Mesendoderm (in vitro differentiated cells): ENCODE results near the gene SLC38A8.

Experiments used
- DNase-seq: peaks from one replicate; pipeline ENCODE4 v3.0.0; 2013
- H2AK5ac ChIP-seq: 2 replicates; pipeline ENCODE4 v1.6.1; 2013; ENCODE audit warnings: low read length, inconsistent platforms
- H2BK120ac ChIP-seq: 2 replicates; pipeline ENCODE4 v1.6.1; 2013; ENCODE audit warnings: low read depth, mild to moderate bottlenecking, low read length, moderate library complexity, mixed read lengths
- H2BK15ac ChIP-seq: replicated peaks from 2 replicates; pipeline ENCODE4 v1.6.1; 2013; ENCODE audit warnings: low read depth, mild to moderate bottlenecking, moderate library complexity
- H2BK5ac ChIP-seq: 2 replicates; pipeline ENCODE4 v1.6.1; 2013; ENCODE audit warnings: low read length, inconsistent platforms
- H3K18ac ChIP-seq: 2 replicates; pipeline ENCODE4 v1.6.1; 2013; ENCODE audit warnings: mild to moderate bottlenecking, low read length, mixed read lengths
- H3K23ac ChIP-seq: one replicate; pipeline ENCODE4 v1.6.1; 2013; ENCODE audit warnings: low read length
- H3K27ac ChIP-seq: 2 replicates; pipeline ENCODE4 v1.5.1; 2013; ENCODE audit warnings: low read depth, mild to moderate bottlenecking, inconsistent platforms, low read length, moderate library complexity
- H3K27me3 ChIP-seq: 2 replicates; pipeline ENCODE4 v1.6.1; 2013; ENCODE audit warnings: low read length, control low read depth, mild to moderate bottlenecking, inconsistent platforms; ENCODE audit not compliant: insufficient read depth, poor library complexity
- H3K36me3 ChIP-seq: 2 replicates; pipeline ENCODE4 v1.6.1; 2013; ENCODE audit warnings: low read length, inconsistent platforms; ENCODE audit not compliant: control insufficient read depth, insufficient read depth
- H3K4ac ChIP-seq: one replicate; pipeline ENCODE4 v1.6.1; 2013; ENCODE audit warnings: low read depth, mild to moderate bottlenecking, low read length, moderate library complexity
- H3K4me1 ChIP-seq: 2 replicates; pipeline ENCODE4 v1.6.1; 2013; ENCODE audit warnings: low read depth, low read length, inconsistent platforms; ENCODE audit not compliant: control insufficient read depth
- H3K4me2 ChIP-seq: 2 replicates; pipeline ENCODE4 v1.6.1; 2013; ENCODE audit warnings: low read length
- H3K4me3 ChIP-seq: 2 replicates; pipeline ENCODE4 v1.5.1; 2013; ENCODE audit warnings: mild to moderate bottlenecking, low read length
- H3K56ac ChIP-seq: one replicate; pipeline ENCODE4 v1.6.1; 2013; ENCODE audit warnings: low read length
- H3K79me1 ChIP-seq: 2 replicates; pipeline ENCODE4 v1.6.1; 2013; ENCODE audit warnings: low read length, inconsistent platforms
- H3K79me2 ChIP-seq: 2 replicates; pipeline ENCODE4 v1.6.1; 2013; ENCODE audit warnings: mild to moderate bottlenecking, low read length; ENCODE audit not compliant: control insufficient read depth, insufficient read depth
- H3K9ac ChIP-seq: 2 replicates; pipeline ENCODE4 v1.6.1; 2013; ENCODE audit warnings: low read length, inconsistent platforms
- H4K5ac ChIP-seq: one replicate; pipeline ENCODE4 v1.6.1; 2013; ENCODE audit warnings: low read length
- H4K8ac ChIP-seq: one replicate; pipeline ENCODE4 v1.6.1; 2013; ENCODE audit warnings: low read depth, mild to moderate bottlenecking, control low read depth, low read length, moderate library complexity
- WGBS: extraction: QIAGEN DNeasy Blood & Tissue Kit; methylation state at CpG from one replicate; pipeline ENCODE4 v1.1.7; 2013; ENCODE audit warnings: low lambda C conversion rate, missing lambda C conversion rate; ENCODE audit not compliant: insufficient coverage; ENCODE audit errors: extremely low coverage; 5-methylcytosine and 5-hydroxymethylcytosine counted together

Gene SLC38A8

DNA sequence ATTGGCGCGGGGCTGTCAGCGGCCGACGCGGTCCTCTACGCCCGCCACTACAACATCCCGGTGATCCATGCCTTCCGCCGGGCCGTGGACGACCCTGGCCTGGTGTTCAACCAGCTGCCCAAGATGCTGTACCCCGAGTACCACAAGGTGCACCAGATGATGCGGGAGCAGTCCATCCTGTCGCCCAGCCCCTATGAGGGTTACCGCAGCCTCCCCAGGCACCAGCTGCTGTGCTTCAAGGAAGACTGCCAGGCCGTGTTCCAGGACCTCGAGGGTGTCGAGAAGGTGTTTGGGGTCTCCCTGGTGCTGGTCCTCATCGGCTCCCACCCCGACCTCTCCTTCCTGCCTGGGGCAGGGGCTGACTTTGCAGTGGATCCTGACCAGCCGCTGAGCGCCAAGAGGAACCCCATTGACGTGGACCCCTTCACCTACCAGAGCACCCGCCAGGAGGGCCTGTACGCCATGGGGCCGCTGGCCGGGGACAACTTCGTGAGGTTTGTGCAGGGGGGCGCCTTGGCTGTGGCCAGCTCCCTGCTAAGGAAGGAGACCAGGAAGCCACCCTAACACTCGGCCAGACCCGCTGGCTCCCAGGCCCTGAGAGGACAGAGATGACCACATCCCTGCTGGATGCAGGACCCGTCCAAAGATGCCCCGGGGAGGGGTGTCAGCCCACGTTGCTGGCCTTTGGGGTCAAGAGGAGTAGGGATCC is 77.0 kb downstream of the SLC38A8 start:
- DNase-seq: no peak
- H3K27ac ChIP-seq: no peak overlapping the region

DNA sequence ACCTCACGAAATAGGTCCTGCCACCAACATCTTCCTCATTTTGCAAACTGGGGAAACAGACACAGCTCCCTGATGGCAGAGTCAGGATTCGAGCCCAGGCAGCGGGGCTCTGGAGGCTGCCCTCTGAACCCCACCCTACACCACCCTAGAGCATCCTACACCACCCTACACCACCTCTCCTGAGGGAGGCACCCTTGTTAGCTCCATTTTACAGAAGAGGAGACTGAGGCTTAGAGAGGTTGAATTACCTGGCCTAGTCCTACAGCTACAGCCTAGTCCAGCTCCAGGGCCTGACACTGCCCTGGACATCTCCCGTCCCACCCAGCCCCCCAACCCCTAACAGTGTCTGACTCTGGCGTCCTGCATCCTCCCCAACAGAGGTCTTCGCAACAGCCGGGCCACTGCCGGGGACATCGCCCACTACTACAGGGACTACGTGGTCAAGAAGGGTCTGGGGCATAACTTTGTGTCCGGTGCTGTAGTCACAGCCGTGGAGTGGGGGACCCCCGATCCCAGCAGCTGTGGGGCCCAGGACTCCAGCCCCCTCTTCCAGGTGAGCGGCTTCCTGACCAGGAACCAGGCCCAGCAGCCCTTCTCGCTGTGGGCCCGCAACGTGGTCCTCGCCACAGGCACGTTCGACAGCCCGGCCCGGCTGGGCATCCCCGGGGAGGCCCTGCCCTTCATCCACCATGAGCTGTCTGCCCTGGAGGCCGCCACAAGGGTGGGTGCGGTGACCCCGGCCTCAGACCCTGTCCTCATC is 77.7 kb downstream of the SLC38A8 start:
- Histone ChIP-seq H3K79me2 (no peaks in the 10 kb centered on the region), H3K9ac (no peak overlapping the region), H3K18ac (no peak overlapping the region), H2BK15ac (no peak overlapping the region), H3K4ac (no peak overlapping the region), H2BK5ac (no peak overlapping the region), H3K56ac (no peak overlapping the region), H4K5ac (no peak overlapping the region), H3K27ac (no peak overlapping the region), H2AK5ac (no peak overlapping the region), H3K4me3 (no peak overlapping the region), H3K4me1 (no peaks in the 10 kb centered on the region), H2BK120ac (no peak overlapping the region), H4K8ac (no peak overlapping the region), H3K27me3 (peaks cover 3% of the 10 kb centered on the region), H3K4me2 (no peak overlapping the region), H3K79me1 (no peaks in the 10 kb centered on the region), H3K23ac (no peak overlapping the region), H3K36me3 (no peaks in the 10 kb centered on the region)
- WGBS: no CpG with 5 or more reads among the region's 26 CpGs
- no peak for DNase-seq

More for the DNA sequence above, 77.0 kb downstream of the SLC38A8 start:
- H4K8ac ChIP-seq: no peak overlapping the region
- peaks cover 3% of the 10 kb centered on the region for H3K27me3 ChIP-seq
- H3K9ac ChIP-seq: no peak overlapping the region
- no peak overlapping the region for H2BK120ac ChIP-seq
- no peak overlapping the region for H4K5ac ChIP-seq
- H3K4ac ChIP-seq: no peak overlapping the region
- H3K23ac ChIP-seq: no peak overlapping the region
- H3K36me3 ChIP-seq: no peaks in the 10 kb centered on the region
- H3K4me2 ChIP-seq: no peak overlapping the region
- H3K4me1 ChIP-seq: no peaks in the 10 kb centered on the region
- H3K18ac ChIP-seq: no peak overlapping the region
- H2BK5ac ChIP-seq: no peak overlapping the region
- H3K79me2 ChIP-seq: no peaks in the 10 kb centered on the region
- H3K79me1 ChIP-seq: no peaks in the 10 kb centered on the region
- WGBS: no CpG with 5 or more reads among the region's 36 CpGs
- H3K56ac ChIP-seq: no peak overlapping the region
- H3K4me3 ChIP-seq: no peak overlapping the region
- H2AK5ac ChIP-seq: no peak overlapping the region
- no peak overlapping the region for H2BK15ac ChIP-seq

DNA sequence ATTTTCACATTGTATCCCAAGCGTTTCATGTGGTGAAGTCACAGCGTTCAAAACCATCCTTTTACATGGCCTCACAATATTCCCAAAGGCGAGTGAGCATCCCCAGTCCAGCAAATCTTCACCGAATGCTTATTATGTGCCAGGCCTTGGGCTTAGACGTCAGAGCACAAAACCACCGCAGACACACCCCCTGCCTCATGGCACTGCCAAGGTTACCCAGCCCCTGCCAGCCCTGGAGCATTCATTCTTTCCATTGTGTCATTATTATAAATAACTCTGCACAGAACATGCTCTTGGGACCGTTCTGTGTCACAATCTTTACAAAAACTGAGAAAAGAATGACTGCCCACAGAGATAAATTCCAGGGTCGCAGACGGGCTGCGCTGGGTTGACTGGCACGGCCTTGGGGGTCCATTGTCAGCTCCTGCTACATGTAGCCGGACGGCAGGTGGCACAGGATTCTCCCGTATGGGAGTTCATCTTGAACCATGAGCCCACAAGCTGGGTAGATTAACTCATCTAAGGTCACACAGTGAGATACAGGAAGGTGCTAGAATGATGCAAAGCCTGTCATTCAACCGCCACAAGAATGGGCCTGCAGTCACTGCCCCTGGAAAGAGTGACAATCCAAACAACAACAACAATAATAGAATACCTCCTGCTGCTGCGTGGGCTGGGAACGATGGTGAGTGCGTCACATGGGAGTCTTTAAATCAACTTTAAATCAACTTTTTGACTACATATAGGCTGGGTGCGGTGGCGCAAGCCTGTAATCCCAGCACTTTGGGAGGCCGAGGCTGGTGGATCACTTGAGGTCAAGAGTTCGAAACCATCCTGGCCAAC is 79.1 kb downstream of the SLC38A8 start:
- Histone ChIP-seq H2BK120ac (no peak overlapping the region), H3K18ac (no peak overlapping the region), H3K56ac (no peak overlapping the region), H3K9ac (no peak overlapping the region), H3K4me3 (no peak overlapping the region), H2BK5ac (no peak overlapping the region), H3K79me2 (no peaks in the 10 kb centered on the region), H3K4me1 (no peaks in the 10 kb centered on the region), H3K4ac (no peak overlapping the region), H3K4me2 (no peak overlapping the region), H2BK15ac (no peak overlapping the region), H3K79me1 (no peaks in the 10 kb centered on the region), H2AK5ac (no peak overlapping the region), H3K27me3 (no peaks in the 10 kb centered on the region), H4K8ac (no peak overlapping the region), H3K27ac (no peak overlapping the region), H3K23ac (no peak overlapping the region), H4K5ac (no peak overlapping the region), H3K36me3 (no peaks in the 10 kb centered on the region)
- no CpG with 5 or more reads among the region's 22 CpGs for WGBS
- DNase-seq: no peak

DNA sequence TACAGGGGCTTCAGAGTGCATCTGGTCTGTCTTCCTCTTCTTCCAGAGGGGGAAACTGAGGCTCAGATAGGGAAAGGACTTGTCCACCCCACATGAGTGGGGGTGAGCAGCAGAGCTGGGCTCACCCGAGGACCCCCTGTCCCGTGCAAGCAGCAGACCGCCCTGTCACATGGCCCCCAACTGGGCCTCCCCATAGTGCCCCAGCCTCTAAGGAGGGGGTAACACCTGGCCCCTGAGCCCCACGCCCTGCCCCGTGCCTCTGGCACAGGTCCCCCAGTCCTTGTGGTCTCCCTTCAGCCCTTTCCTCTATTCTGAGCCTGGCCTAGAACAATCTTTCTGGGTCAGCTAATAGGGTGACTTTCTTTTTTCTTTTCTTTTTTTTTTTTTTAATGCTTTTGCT is 81.0 kb downstream of the SLC38A8 start:
- Histone ChIP-seq H3K9ac (no peak overlapping the region), H2BK120ac (no peak overlapping the region), H3K56ac (no peak overlapping the region), H4K5ac (no peak overlapping the region), H2BK15ac (no peak overlapping the region), H3K23ac (no peak overlapping the region), H3K4ac (no peak overlapping the region), H3K4me1 (no peaks in the 10 kb centered on the region), H3K18ac (no peak overlapping the region), H3K79me1 (no peaks in the 10 kb centered on the region), H4K8ac (no peak overlapping the region), H3K36me3 (no peaks in the 10 kb centered on the region), H2AK5ac (no peak overlapping the region), H3K4me3 (no peak overlapping the region), H2BK5ac (no peak overlapping the region), H3K4me2 (no peak overlapping the region), H3K79me2 (no peaks in the 10 kb centered on the region), H3K27me3 (no peaks in the 10 kb centered on the region), H3K27ac (no peak overlapping the region)
- no peak for DNase-seq
- no CpG with 5 or more reads among the region's 5 CpGs for WGBS

DNA sequence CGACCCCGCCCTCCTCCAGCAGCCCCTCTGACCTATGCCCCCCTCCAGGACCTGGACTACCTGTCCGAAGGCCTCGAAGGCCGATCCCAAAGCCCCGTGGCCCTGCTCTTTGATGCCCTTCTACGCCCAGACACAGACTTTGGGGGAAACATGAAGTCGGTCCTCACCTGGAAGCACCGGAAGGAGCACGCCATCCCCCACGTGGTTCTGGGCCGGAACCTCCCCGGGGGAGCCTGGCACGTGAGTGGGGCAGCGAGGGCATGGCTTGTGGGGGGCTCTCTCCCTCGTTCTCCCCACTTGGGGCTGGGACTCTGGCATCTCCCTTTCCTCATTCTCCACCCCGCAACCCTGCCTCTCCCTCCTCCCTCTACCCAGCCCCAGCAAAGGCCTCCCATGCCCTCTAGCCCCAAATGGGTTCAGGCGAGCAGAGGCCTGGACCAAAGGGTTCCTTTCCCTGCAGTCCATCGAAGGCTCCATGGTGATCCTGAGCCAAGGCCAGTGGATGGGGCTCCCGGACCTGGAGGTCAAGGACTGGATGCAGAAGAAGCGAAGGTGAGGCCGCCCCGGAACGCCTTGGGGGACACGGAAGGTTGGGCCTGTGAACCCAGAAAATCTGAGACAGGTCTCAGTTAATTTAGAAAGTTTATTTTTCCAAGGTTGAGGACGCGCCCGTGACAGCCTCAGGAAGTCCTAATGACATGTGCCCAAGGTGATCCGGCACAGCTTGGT is 81.9 kb downstream of the SLC38A8 start:
- no peak overlapping the region for H3K27ac ChIP-seq
- peak overlapping the region; percentile 50 for H3K56ac ChIP-seq
- H3K79me2 ChIP-seq: no peaks in the 10 kb centered on the region
- no peak overlapping the region for H3K23ac ChIP-seq
- H3K9ac ChIP-seq: no peak overlapping the region
- H3K4me3 ChIP-seq: no peak overlapping the region
- no peak for DNase-seq
- no peak overlapping the region for H4K8ac ChIP-seq
- H3K4me2 ChIP-seq: no peak overlapping the region
- H3K27me3 ChIP-seq: no peaks in the 10 kb centered on the region
- H2BK120ac ChIP-seq: no peak overlapping the region
- no peak overlapping the region for H2AK5ac ChIP-seq
- H3K18ac ChIP-seq: no peak overlapping the region
- H3K4ac ChIP-seq: no peak overlapping the region
- no peak overlapping the region for H2BK5ac ChIP-seq
- no peaks in the 10 kb centered on the region for H3K79me1 ChIP-seq
- no peaks in the 10 kb centered on the region for H3K36me3 ChIP-seq
- H3K4me1 ChIP-seq: no peaks in the 10 kb centered on the region
- no peak overlapping the region for H2BK15ac ChIP-seq
- WGBS: no CpG with 5 or more reads among the region's 29 CpGs
- no peak overlapping the region for H4K5ac ChIP-seq
